Gastrocnemius medialis (tissue), 4 donors: Measurements from ENCODE around the gene TUBB3. TPM values are rescaled to one million over a fixed set of nuclear protein-coding genes. Genes with fewer than 3 reads are reported as not detected.

Source experiments
- ATAC-seq, 2 donors: fragments of 150-250 bp; one replicate each; pipeline ENCODE4 v1.9.1; 2016
- DNase-seq, 2 donors: peaks; one replicate each; pipeline ENCODE4 v3.0.0-alpha.2; 2019
- H3K27ac ChIP-seq, 4 donors: fragments of 200-600 bp; sonication (generic); 1 replicate in 1 of 4; 2 replicates in 3 of 4; pipeline ENCODE4 v1.5.1; 2016 to 2018; ENCODE audit warnings: mild to moderate bottlenecking in 2 of 4, moderate library complexity in 1 of 4
- H3K27me3 ChIP-seq, 3 donors: fragments of 200-600 bp; sonication (generic) in 2 of 3; 1 replicate in 1 of 3; 2 replicates in 2 of 3; pipeline versions ENCODE4 v1.5.1 to v1.6.0; 2016 to 2019; ENCODE audit warnings: mild to moderate bottlenecking in 1 of 3, moderate library complexity in 1 of 3
- H3K36me3 ChIP-seq, 2 donors: fragments of 200-600 bp; sonication (generic) in 1 of 2; one replicate each; pipeline ENCODE4 v1.5.1; 2017 to 2018
- H3K4me1 ChIP-seq, 2 donors: fragments of 200-600 bp; sonication (generic) in 1 of 2; one replicate each; pipeline ENCODE4 v1.5.1; 2016 to 2017; ENCODE audit warnings: mild to moderate bottlenecking in 2 of 2
- H3K4me3 ChIP-seq, 4 donors: fragments of 200-600 bp; sonication (generic) in 3 of 4; 1 replicate in 1 of 4; 2 replicates in 3 of 4; pipeline ENCODE4 v1.5.1; 2016 to 2019; ENCODE audit warnings: mild to moderate bottlenecking in 2 of 4
- H3K9me3 ChIP-seq, 3 donors: fragments of 200-600 bp; sonication (generic) in 2 of 3; 1 replicate in 1 of 3; 2 replicates in 2 of 3; pipeline ENCODE4 v1.5.1; 2016 to 2019
- POLR2A ChIP-seq, 2 donors: fragments of 450-650 bp; IDR thresholded peaks; one replicate each; pipeline ENCODE4 v1.6.1; 2017; ENCODE audit warnings: antibody characterized with exemption in 2 of 2, mild to moderate bottlenecking in 2 of 2, moderate library complexity in 2 of 2
- in situ Hi-C, 4 donors: fragments of 200-750 bp; cut with MboI; loops; one replicate each; pipeline versions ENCODE4 v1.15.0 to v1.8.0; 2017; ENCODE audit warnings: low sequenced_read_pairs in 4 of 4
- intact Hi-C: fragments of 100-400 bp; cut with DNase I; formaldehyde crosslinking; loops from one replicate; pipeline ENCODE4 v1.15.1; 2023; ENCODE audit warnings: low total_unique reads
- total RNA-seq, 4 donors: library from RNA; depleted of rRNA; stranded (reverse); fragments of >200 nt; gene quantifications; one replicate each; pipeline versions ENCODE4 v1.1.0 to v1.2.3, GENCODE V29; 2016
- TF ChIP-seq, protein P1 (sequence below), 5 experiments: fragments of 450-650 bp in 3 of 5; fragments of 200-600 bp in 2 of 5; sonication (generic) in 2 of 5; IDR thresholded peaks in 4 of 5; conservative IDR thresholded peaks in 1 of 5; 1 replicate in 4 of 5; 2 replicates in 1 of 5; pipeline ENCODE4 v1.5.1; 2016 to 2019; ENCODE audit warnings: antibody characterized with exemption in 5 of 5, mild to moderate bottlenecking in 3 of 5, moderate library complexity in 3 of 5

Gene TUBB3
- total RNA-seq, 4 donors from 2014 or later = 1.1 TPM; not detected in 3

DNA sequence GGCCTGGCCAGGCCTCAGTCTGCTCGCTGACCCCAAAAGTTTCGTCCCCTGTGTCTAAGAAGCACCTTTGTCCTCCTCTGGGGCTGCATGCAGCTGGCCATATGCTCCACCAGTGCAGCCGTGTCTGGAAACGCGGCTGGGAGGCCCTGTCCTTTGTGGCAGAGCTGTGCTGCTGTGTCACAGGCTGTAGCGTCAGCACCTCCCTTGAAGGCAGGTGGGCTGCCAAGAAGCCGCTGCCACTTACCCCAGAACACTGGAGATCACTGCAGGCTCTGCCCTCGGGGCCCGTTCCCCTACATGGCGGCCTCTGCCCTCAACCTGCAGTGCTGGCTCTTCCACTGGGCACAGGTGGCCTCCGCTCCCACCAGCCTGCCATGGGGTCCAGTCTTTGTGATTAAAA, 20.2 kb upstream of the TUBB3 start:
- DNase-seq (no peak), ATAC-seq (no peak)
- Histone ChIP-seq H3K36me3 (peaks cover 0 to 74% of the 10 kb centered on the region in 2 donors), H3K27me3 (no peaks in the 10 kb centered on the region), H3K27ac (no peak overlapping the region), H3K9me3 (no peaks in the 10 kb centered on the region), H3K4me1 (no peaks in the 10 kb centered on the region), H3K4me3 (no peak overlapping the region)
- in situ Hi-C loops (no loop called here), intact Hi-C loops (no loop called here)
- TF ChIP-seq POLR2A (IDR thresholded peaks at IDR 0.05) = no peak
- TF ChIP-seq, protein P1, sequence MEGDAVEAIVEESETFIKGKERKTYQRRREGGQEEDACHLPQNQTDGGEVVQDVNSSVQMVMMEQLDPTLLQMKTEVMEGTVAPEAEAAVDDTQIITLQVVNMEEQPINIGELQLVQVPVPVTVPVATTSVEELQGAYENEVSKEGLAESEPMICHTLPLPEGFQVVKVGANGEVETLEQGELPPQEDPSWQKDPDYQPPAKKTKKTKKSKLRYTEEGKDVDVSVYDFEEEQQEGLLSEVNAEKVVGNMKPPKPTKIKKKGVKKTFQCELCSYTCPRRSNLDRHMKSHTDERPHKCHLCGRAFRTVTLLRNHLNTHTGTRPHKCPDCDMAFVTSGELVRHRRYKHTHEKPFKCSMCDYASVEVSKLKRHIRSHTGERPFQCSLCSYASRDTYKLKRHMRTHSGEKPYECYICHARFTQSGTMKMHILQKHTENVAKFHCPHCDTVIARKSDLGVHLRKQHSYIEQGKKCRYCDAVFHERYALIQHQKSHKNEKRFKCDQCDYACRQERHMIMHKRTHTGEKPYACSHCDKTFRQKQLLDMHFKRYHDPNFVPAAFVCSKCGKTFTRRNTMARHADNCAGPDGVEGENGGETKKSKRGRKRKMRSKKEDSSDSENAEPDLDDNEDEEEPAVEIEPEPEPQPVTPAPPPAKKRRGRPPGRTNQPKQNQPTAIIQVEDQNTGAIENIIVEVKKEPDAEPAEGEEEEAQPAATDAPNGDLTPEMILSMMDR (IDR thresholded peaks at IDR 0.05 in 4 of 5, conservative IDR thresholded peaks at IDR 0.05 in 1 of 5) = no peak

DNA sequence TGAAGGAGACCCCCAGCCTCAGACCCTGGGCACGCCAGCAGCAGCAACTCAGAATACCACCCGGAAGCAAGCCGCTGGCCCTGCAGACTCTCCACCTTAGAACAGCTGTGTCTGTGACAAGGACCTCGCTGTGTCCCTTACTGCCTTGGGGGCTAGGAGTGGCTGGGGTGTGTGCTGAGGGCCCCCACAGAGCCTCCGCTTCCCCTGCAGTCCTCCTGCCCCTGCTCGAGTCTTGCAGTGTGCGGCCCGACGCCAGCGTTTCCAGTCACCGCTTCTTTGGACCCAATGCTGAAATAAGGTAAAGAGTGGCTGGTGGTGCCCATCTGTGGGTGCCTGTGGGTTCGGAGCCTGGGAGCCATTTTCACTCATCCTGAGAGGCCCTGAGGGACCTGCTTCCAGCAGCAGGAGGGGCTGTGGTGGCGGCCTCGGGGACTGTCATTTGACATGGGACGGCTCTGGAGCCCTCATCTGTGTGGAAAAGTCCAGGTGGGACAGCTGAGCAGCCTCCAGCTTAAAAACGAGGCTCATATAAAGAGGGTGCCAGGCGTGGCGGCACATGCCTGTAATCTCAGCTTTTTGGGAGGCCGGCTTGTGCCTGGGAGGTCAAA, 19.1 kb upstream of the TUBB3 start:
- DNase-seq (no peak), ATAC-seq (no peak)
- Histone ChIP-seq H3K4me1 (no peaks in the 10 kb centered on the region), H3K9me3 (no peaks in the 10 kb centered on the region), H3K4me3 (no peak overlapping the region), H3K27me3 (no peaks in the 10 kb centered on the region), H3K27ac (no peak overlapping the region), H3K36me3 (peaks cover 0 to 70% of the 10 kb centered on the region in 2 donors)
- intact Hi-C loops (no loop called here), in situ Hi-C loops (no loop called here)
- TF ChIP-seq, protein P1 (IDR thresholded peaks at IDR 0.05 in 4 of 5, conservative IDR thresholded peaks at IDR 0.05 in 1 of 5) = no peak
- TF ChIP-seq POLR2A (IDR thresholded peaks at IDR 0.05) = no peak

DNA sequence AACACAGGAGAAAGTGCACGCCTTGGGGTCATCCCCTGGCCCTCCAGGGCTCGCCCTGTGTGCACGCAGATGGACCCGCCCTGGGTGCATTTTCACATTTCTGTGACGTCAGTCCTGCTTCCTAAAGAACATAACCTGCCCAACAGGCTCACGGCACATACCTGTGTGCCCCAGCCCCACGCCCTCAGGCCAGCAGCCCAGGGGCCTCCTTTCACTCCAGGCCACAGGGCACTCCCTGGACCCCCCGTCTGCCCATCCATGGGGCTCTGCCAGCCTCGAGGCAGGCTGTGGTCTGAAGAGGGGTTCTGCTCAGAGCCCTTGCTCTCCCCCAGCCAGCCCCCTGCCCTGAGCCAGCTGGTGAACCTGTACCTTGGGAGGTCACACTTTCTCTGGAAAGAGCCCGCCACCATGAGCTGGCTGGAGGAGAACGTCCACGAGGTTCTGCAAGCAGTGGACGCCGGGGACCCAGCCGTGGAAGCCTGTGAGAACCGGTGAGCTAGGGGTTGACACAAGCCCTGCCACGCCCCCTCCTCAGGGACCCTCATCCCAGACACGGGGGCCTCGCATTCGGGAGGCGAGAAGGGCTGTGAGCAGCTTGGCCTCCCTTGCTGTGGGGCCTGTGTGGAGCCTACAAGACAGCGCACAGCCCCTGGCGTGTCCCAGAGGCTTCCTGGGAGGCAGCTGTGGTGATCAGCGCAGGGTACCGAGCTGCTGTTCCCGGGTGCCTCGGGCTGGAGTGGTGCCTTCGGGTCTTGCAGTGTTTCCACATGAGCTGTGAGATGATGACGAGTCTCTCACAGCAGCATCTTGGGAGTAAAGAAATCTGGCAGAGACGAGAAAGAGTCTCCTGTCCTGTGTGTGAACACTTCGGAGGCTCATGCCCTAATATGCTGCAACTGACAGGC, 18.3 kb upstream of the TUBB3 start:
- H3K4me3 ChIP-seq = no peak overlapping the region
- H3K27ac ChIP-seq = no peak overlapping the region
- no peak for TF ChIP-seq POLR2A (IDR thresholded peaks at IDR 0.05)
- TF ChIP-seq, protein P1 (IDR thresholded peaks at IDR 0.05 in 4 of 5, conservative IDR thresholded peaks at IDR 0.05 in 1 of 5) = no peak
- H3K9me3 ChIP-seq = no peaks in the 10 kb centered on the region
- no peak for DNase-seq
- no peaks in the 10 kb centered on the region for H3K27me3 ChIP-seq
- peaks cover 0 to 62% of the 10 kb centered on the region in 2 donors for H3K36me3 ChIP-seq
- no peaks in the 10 kb centered on the region for H3K4me1 ChIP-seq
- ATAC-seq = no peak
- intact Hi-C loops = no loop called here
- in situ Hi-C loops = no loop called here

DNA sequence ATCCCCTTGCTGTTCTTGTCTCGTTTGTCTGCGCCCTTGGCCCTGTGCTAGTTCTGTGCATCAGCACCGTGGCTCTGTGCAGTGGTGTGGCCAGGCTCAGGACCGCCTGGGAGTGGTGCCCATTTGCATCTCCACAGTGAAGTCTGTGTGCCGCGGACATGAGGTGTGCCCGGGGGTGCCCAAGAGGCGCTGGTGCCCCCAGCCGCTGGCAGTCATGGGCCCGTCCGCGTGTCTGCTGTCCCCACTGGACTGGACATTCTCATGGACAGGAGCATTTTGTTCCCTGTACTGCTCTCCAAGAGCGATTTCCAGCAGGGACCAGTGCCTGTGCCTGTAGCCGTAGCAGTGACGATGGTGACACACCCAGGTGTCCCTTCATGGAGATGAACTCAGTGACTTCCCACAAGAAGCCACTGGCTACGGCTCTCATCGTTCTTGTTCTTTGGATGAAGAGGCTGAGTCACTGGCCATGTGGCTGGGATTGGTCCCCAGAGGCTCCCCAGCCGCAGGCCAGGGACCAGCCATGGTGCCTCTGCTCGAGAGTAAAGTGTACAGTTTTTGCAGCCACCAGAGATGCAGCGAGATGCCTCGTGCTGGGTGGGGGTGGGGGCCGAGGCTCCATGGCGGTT, 17.5 kb upstream of the TUBB3 start:
- no peak for ATAC-seq
- in situ Hi-C loops = no loop called here

More for the DNA sequence above, 17.5 kb upstream of the TUBB3 start:
- Histone ChIP-seq H3K27ac (no peak overlapping the region), H3K4me1 (no peaks in the 10 kb centered on the region), H3K36me3 (peaks cover 0 to 55% of the 10 kb centered on the region in 2 donors), H3K9me3 (no peaks in the 10 kb centered on the region), H3K27me3 (no peaks in the 10 kb centered on the region), H3K4me3 (no peak overlapping the region)
- DNase-seq = no peak
- intact Hi-C loops = no loop called here
- TF ChIP-seq, protein P1 (IDR thresholded peaks at IDR 0.05 in 4 of 5, conservative IDR thresholded peaks at IDR 0.05 in 1 of 5) = no peak
- no peak for TF ChIP-seq POLR2A (IDR thresholded peaks at IDR 0.05)
